ENCODE measurements around the gene TMC8. TPM values are rescaled to one million over a fixed set of nuclear protein-coding genes. Genes with fewer than 3 reads are reported as not detected.
"Not testable (repeated sequence)": the region's sequence is repeated elsewhere in the genome, so short reads cannot be mapped to it uniquely, and the experiment has no call there.

TMC8 gene
- 0.71 and 0.79 TPM in 2 replicates for total RNA-seq
- long read RNA-seq, result 0 reads

GRCh38 chr17:78130437-78131101 is at the start of gene TMC8:
Gene TMC8 (plus strand): TSS chr17:78130771. CDS start chr17:78131589, 818 bp downstream.
- DNase-seq (ENCODE audit: low read depth, low spot score), result no peak
- Mint-ChIP-seq H3K27ac (ENCODE audit: unreplicated experiment) (no peak within 1 kb of the TSS), H3K27me3 (ENCODE audit: low read depth) (peaks cover 36% of the 10 kb centered on the region), H3K9me3 (no peaks in the 10 kb centered on the region), H3K4me3 (peak within 1 kb of the TSS; percentile 55), H3K36me3 (ENCODE audit: low read depth) (no peaks in the 10 kb centered on the region), H3K4me1 (peaks cover 30% of the 10 kb centered on the region)
- no peak for TF ChIP-seq CTCF (conservative IDR thresholded peaks at IDR 0.05)

GRCh38 chr17:78081551-78081950 is 49.0 kb upstream of the TMC8 start:
- TF ChIP-seq CTCF (conservative IDR thresholded peaks at IDR 0.05), result no peak
- Mint-ChIP-seq H3K4me3 (no peak overlapping the region), H3K36me3 (ENCODE audit: low read depth) (peaks cover 9% of the 10 kb centered on the region), H3K4me1 (no peaks in the 10 kb centered on the region), H3K9me3 (no peaks in the 10 kb centered on the region), H3K27me3 (ENCODE audit: low read depth) (no peaks in the 10 kb centered on the region), H3K27ac (ENCODE audit: unreplicated experiment) (peak overlapping the region; percentile 29)
- DNase-seq (ENCODE audit: low read depth, low spot score), result no peak

- Mint-ChIP-seq H3K27ac (ENCODE audit: unreplicated experiment) (peak overlapping the region; percentile 29), H3K36me3 (ENCODE audit: low read depth) (peaks cover 11% of the 10 kb centered on the region)
- not testable (repeated sequence) for H3K4me1 Mint-ChIP-seq; DNase-seq (ENCODE audit: low read depth, low spot score); H3K9me3 Mint-ChIP-seq; H3K4me3 Mint-ChIP-seq; H3K27me3 Mint-ChIP-seq (ENCODE audit: low read depth)
Measured at GRCh38 chr17:78082355-78082872, 48.2 kb upstream of the TMC8 start.

GRCh38 chr17:78082988-78083387 is 47.6 kb upstream of the TMC8 start:
- Mint-ChIP-seq H3K36me3 (ENCODE audit: low read depth) (peaks cover 15% of the 10 kb centered on the region), H3K4me1 (no peaks in the 10 kb centered on the region), H3K4me3 (no peak overlapping the region), H3K27ac (ENCODE audit: unreplicated experiment) (no peak overlapping the region), H3K9me3 (no peaks in the 10 kb centered on the region), H3K27me3 (ENCODE audit: low read depth) (no peaks in the 10 kb centered on the region)
- DNase-seq (ENCODE audit: low read depth, low spot score), result no peak
- no peak for TF ChIP-seq CTCF (conservative IDR thresholded peaks at IDR 0.05)

GRCh38 chr17:78086740-78087139 is 43.8 kb upstream of the TMC8 start:
- no peaks in the 10 kb centered on the region for H3K27me3 Mint-ChIP-seq (ENCODE audit: low read depth)
- H3K27ac Mint-ChIP-seq (ENCODE audit: unreplicated experiment), result no peak overlapping the region
- no peaks in the 10 kb centered on the region for H3K9me3 Mint-ChIP-seq
- no peak for DNase-seq (ENCODE audit: low read depth, low spot score)
- H3K4me3 Mint-ChIP-seq, result no peak overlapping the region
- H3K4me1 Mint-ChIP-seq, result no peaks in the 10 kb centered on the region
- no peak for TF ChIP-seq CTCF (conservative IDR thresholded peaks at IDR 0.05)
- H3K36me3 Mint-ChIP-seq (ENCODE audit: low read depth), result peaks cover 10% of the 10 kb centered on the region

GRCh38 chr17:78088529-78088928 is 42.0 kb upstream of the TMC8 start:
- H3K4me1 Mint-ChIP-seq, result no peaks in the 10 kb centered on the region
- H3K9me3 Mint-ChIP-seq, result no peaks in the 10 kb centered on the region
- H3K27me3 Mint-ChIP-seq (ENCODE audit: low read depth), result no peaks in the 10 kb centered on the region
- no peak for DNase-seq (ENCODE audit: low read depth, low spot score)
- H3K36me3 Mint-ChIP-seq (ENCODE audit: low read depth), result peaks cover 20% of the 10 kb centered on the region
- no peak overlapping the region for H3K4me3 Mint-ChIP-seq
- H3K27ac Mint-ChIP-seq (ENCODE audit: unreplicated experiment), result no peak overlapping the region
- TF ChIP-seq CTCF (conservative IDR thresholded peaks at IDR 0.05), result no peak

Measured in neural crest cell (in vitro differentiated cells).